ENCODE results near the gene PPP1R16B. TPM values are rescaled to one million over a fixed set of nuclear protein-coding genes. Genes with fewer than 3 reads are reported as not detected.

Gene PPP1R16B
- total RNA-seq, 1 donor, result not detected

GRCh38 chr20:38927902-38928578, 122.5 kb downstream of the PPP1R16B start:
- TF ChIP-seq CTCF (IDR thresholded peaks at IDR 0.05; ENCODE audit: insufficient read depth, low read depth, low read length), result no peak
- DNase-seq (ENCODE audit: low read depth), result no peak
- H3K4me3 ChIP-seq (ENCODE audit: low read depth, low read length), result peak overlapping the region; percentile 88

GRCh38 chr20:38930242-38930569, 124.7 kb downstream of the PPP1R16B start:
- DNase-seq (ENCODE audit: low read depth), result no peak
- no peak for TF ChIP-seq CTCF (IDR thresholded peaks at IDR 0.05; ENCODE audit: insufficient read depth, low read depth, low read length)
- no peak overlapping the region for H3K4me3 ChIP-seq (ENCODE audit: low read depth, low read length)

- DNase-seq (ENCODE audit: low read depth), result no peak
- no peak overlapping the region for H3K4me3 ChIP-seq (ENCODE audit: low read depth, low read length)
- no peak for TF ChIP-seq CTCF (IDR thresholded peaks at IDR 0.05; ENCODE audit: insufficient read depth, low read depth, low read length)
Measured at GRCh38 chr20:38931984-38932383, 126.5 kb downstream of the PPP1R16B start.

GRCh38 chr20:38932457-38933120, 127.1 kb downstream of the PPP1R16B start:
- peak overlapping the region; percentile 10 for H3K4me3 ChIP-seq (ENCODE audit: low read depth, low read length)
- TF ChIP-seq CTCF (IDR thresholded peaks at IDR 0.05; ENCODE audit: insufficient read depth, low read depth, low read length), result no peak
- DNase-seq (ENCODE audit: low read depth), result peak; percentile 71

- no peak for DNase-seq (ENCODE audit: low read depth)
- no peak for TF ChIP-seq CTCF (IDR thresholded peaks at IDR 0.05; ENCODE audit: insufficient read depth, low read depth, low read length)
- no peak overlapping the region for H3K4me3 ChIP-seq (ENCODE audit: low read depth, low read length)
Measured at GRCh38 chr20:38934530-38934929, 129.0 kb downstream of the PPP1R16B start.

- TF ChIP-seq CTCF (IDR thresholded peaks at IDR 0.05; ENCODE audit: insufficient read depth, low read depth, low read length), result peak; percentile 34
- no peak overlapping the region for H3K4me3 ChIP-seq (ENCODE audit: low read depth, low read length)
- DNase-seq (ENCODE audit: low read depth), result peak; percentile 34
Measured at GRCh38 chr20:38935285-38935684, 129.8 kb downstream of the PPP1R16B start.

Measured in fibroblast of villous mesenchyme (primary cell).